Measurements from ENCODE around the gene DPF1.
"Not testable (repeated sequence)": the region's sequence is repeated elsewhere in the genome, so short reads cannot be mapped to it uniquely, and the experiment has no call there.

The DPF1 gene

GRCh38 chr19:38250821-38251563, 27.0 kb upstream of the DPF1 start:
- DNase-seq (ENCODE audit: low read depth in 2 of 2) = no peak

- DNase-seq (ENCODE audit: low read depth in 2 of 2) = no peak
These were observed 26.4 kb upstream of the DPF1 start for GRCh38 chr19:38250428-38250820.

- DNase-seq (ENCODE audit: low read depth in 2 of 2) = no peak
These were observed 24.4 kb upstream of the DPF1 start for GRCh38 chr19:38248421-38248820.

GRCh38 chr19:38247734-38248268, 23.8 kb upstream of the DPF1 start:
- no peak for DNase-seq (ENCODE audit: low read depth in 2 of 2)

- DNase-seq (ENCODE audit: low read depth in 2 of 2) = no peak
These were observed 23.1 kb upstream of the DPF1 start for GRCh38 chr19:38247126-38247525.

GRCh38 chr19:38245826-38246498, 21.9 kb upstream of the DPF1 start:
- DNase-seq (ENCODE audit: low read depth in 2 of 2) = no peak

GRCh38 chr19:38243279-38243673, 19.3 kb upstream of the DPF1 start:
- DNase-seq (ENCODE audit: low read depth in 2 of 2) = no peak

- no peak for DNase-seq (ENCODE audit: low read depth in 2 of 2)
These were observed 15.8 kb upstream of the DPF1 start for GRCh38 chr19:38239816-38240215.

- DNase-seq (ENCODE audit: low read depth in 2 of 2) = no peak
These were observed 10.6 kb upstream of the DPF1 start for GRCh38 chr19:38234615-38235014.

GRCh38 chr19:38233740-38234251, 9.8 kb upstream of the DPF1 start:
- peak; percentile 79 to 93 for DNase-seq (ENCODE audit: low read depth in 2 of 2)

- DNase-seq (ENCODE audit: low read depth in 2 of 2) = no peak
These were observed 7.9 kb upstream of the DPF1 start for GRCh38 chr19:38231918-38232317.

- DNase-seq (ENCODE audit: low read depth in 2 of 2) = not testable (repeated sequence)
These were observed 6.6 kb upstream of the DPF1 start for GRCh38 chr19:38230506-38231133.

GRCh38 chr19:38229585-38230073, 5.6 kb upstream of the DPF1 start:
- peak; percentile 69 to 72 for DNase-seq (ENCODE audit: low read depth in 2 of 2)

- no peak for DNase-seq (ENCODE audit: low read depth in 2 of 2)
These were observed 4.7 kb upstream of the DPF1 start for GRCh38 chr19:38228491-38229439.

- DNase-seq (ENCODE audit: low read depth in 2 of 2) = no peak
These were observed 4.0 kb upstream of the DPF1 start for GRCh38 chr19:38228005-38228377.

GRCh38 chr19:38227287-38228004, 3.4 kb upstream of the DPF1 start:
- DNase-seq (ENCODE audit: low read depth in 2 of 2) = no peak

GRCh38 chr19:38224863-38225218, 819 bp upstream of the DPF1 start:
- DNase-seq (ENCODE audit: low read depth in 2 of 2) = not testable (repeated sequence)

- no peak for DNase-seq (ENCODE audit: low read depth in 2 of 2)
These were observed 407 bp downstream of the DPF1 start for GRCh38 chr19:38223617-38224013.

- no peak for DNase-seq (ENCODE audit: low read depth in 2 of 2)
These were observed 901 bp downstream of the DPF1 start for GRCh38 chr19:38223119-38223523.
